BJ (cell line): Measurements from ENCODE around the gene HSPG2. TPM values are rescaled to one million over a fixed set of nuclear protein-coding genes. Genes with fewer than 3 reads are reported as not detected.

Experiments
- CTCF ChIA-PET: fragments of 350-600 bp; formaldehyde crosslinking; extraction: SDS; loops from one replicate; lab custom pipeline; 2021; ENCODE audit warnings: antibody characterized with exemption, inconsistent platforms; lab: Yijun Ruan, JAX
- POLR2A ChIA-PET: fragments of 300-600 bp; sonication (Branson Sonifier 250); formaldehyde crosslinking; extraction: SDS; loops from one replicate; lab custom pipeline; 2021; ENCODE audit warnings: antibody characterized with exemption; lab: Charles Lee
- DNase-seq: peaks from one replicate; pipeline ENCODE4 v3.0.0-alpha.2; 2011; ENCODE audit warnings: low read depth
- H3K27me3 ChIP-seq: 2 replicates; pipeline ENCODE4 v1.6.0; 2011; ENCODE audit warnings: low read length; ENCODE audit not compliant: control insufficient read depth, insufficient read depth
- H3K36me3 ChIP-seq: 2 replicates; pipeline ENCODE4 v1.5.1; 2011; ENCODE audit warnings: low read length; ENCODE audit not compliant: control insufficient read depth, insufficient read depth
- H3K4me3 ChIP-seq: 2 replicates; pipeline ENCODE4 v1.5.1; 2011; ENCODE audit warnings: low read depth, mild to moderate bottlenecking, control low read depth, low read length
- CTCF ChIP-seq: IDR thresholded peaks from 2 replicates; pipeline ENCODE4 v1.5.1; 2011; ENCODE audit warnings: low read depth, mild to moderate bottlenecking, control low read depth, inconsistent platforms, low read length, moderate library complexity; ENCODE audit not compliant: insufficient read depth
- polyA plus RNA-seq: library from polyadenylated mRNA; depleted of rRNA; stranded (reverse); fragments of >200 nt; gene quantifications from 2 replicates; pipeline ENCODE4 v1.2.3, GENCODE V29; 2011

HSPG2 gene
- polyA plus RNA-seq, 1 experiment: 45.1 TPM

DNA sequence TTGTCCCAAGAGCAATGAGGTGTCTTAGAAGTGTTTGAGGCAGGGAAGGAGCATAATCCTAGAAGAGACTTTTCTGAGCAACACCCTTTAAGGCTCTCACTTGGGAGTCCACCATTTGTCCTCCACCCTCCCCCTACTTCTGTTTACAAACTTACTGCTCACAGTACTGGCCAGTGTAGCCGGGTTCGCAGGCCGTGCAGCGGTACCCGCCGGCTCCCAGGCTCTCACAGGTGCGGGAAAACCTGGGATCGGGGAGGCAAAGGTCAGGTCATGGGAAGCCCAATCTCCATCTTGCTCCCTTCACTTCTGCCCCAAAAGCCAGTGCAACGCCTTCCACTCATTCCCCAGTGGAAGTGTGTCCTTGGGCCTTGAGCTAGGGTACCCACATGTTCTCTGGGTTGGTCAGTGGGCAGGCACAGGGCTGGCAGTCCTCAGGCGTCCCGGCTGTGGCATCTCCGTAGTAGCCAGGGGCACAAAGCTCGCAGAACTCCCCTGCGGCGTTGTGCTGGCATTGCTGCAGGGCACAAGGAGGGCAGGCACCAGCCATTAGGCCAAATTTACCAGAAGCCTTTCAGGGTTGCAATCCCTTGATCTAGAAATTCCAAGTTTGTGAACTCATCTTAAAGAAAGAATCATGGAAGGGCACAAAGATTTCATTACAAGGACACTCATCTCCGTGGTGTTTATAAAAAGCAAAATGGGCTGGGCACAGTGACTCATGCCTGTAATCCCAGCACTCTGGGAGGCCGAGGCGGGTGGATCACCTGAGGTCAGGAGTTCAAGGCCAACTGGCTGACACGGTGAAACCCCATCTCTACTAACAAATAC, 75.3 kb downstream of the HSPG2 start:
- CTCF ChIA-PET: interaction anchor here (0.9 to 1.2 kb wide), 3 partner anchors 9 to 103 kb away, joined by 3 to 5 read pairs (median 3); no protein-coding TSS in a partner anchor
- DNase-seq: no peak
- POLR2A ChIA-PET: no interaction called here
- Histone ChIP-seq H3K27me3 (no peaks in the 10 kb centered on the region), H3K4me3 (no peak overlapping the region), H3K36me3 (peaks cover 48% of the 10 kb centered on the region)
- no peak for TF ChIP-seq CTCF

- CTCF ChIA-PET: no interaction called here
- no peak for TF ChIP-seq CTCF
- POLR2A ChIA-PET: no interaction called here
- Histone ChIP-seq H3K36me3 (peaks cover 52% of the 10 kb centered on the region), H3K27me3 (no peaks in the 10 kb centered on the region), H3K4me3 (no peak overlapping the region)
- DNase-seq: no peak
These were observed 76.1 kb downstream of the HSPG2 start for GRCh38 chr1:21860971-21861370.

DNA sequence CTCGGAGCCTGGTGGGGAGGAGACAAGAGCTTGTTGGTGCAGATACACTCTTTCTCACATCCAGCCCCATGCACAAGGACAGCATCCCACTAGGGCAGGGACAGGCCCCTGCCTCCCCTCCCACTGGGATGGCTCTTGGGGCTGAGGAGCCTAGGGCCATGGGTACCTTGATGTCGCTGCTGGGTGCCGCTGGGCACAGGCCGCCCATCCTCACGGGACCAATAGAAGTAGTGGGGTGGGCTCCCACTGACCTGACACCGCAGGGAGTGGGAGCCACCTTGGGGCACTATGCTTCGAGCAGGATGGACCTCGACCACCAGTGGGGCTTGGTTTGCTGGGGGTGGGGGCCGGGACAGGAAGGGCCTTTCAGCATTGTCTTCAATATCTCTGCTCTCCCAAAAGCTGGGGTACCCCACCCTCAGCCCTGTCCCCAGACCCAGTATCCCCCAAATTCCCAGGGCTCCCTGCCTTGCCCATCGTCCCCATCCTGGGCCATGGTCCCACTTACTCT, 77.4 kb downstream of the HSPG2 start:
- H3K4me3 ChIP-seq: no peak overlapping the region
- DNase-seq: no peak
- H3K36me3 ChIP-seq: peaks cover 54% of the 10 kb centered on the region
- ChIA-PET CTCF (interaction anchor here (1.3 kb wide), 1 partner anchor 9 kb away, joined by 5 read pairs; no protein-coding TSS in a partner anchor), POLR2A (no interaction called here)
- H3K27me3 ChIP-seq: no peaks in the 10 kb centered on the region
- no peak for TF ChIP-seq CTCF

DNA sequence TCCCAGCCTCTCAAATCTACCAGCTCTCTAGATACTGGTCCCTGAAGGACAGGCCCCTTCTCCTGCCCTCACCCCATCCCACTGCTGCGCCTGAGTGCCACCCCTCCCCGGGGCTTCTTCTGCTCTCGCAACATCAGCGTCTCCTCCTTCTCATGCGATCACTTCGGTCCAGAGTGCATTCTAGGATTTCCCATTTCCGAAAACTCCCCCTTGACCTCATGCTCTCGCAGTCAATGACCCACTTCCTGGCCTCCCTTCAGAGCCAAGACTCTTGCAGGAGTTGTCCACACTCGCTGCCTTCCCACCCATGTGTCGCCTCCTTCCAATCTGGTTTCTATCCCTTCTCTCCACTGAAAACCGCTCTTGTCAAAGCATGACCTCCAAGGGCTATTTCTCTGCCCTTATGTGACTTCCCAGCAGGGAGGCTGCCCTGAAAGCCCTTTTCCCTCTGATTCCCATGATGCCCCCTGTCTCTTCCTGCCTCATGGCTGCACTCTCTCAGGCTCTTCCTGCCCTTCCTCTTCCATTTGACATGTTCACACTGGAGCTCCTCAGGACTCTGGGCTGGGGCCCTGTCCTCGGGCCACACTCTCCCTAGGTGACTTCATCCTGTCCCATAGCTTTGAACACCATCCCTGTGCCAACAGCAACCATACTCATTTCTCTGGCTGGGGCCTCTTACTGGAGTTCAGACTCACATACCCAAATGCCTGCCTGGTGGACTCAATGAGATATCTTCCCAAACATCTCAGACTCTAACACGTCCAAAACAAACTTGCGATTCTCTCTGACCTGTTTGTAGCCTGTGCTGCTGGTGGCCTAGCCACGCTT, 79.1 kb downstream of the HSPG2 start:
- H3K36me3 ChIP-seq: peaks cover 58% of the 10 kb centered on the region
- no peak for TF ChIP-seq CTCF

More for the DNA sequence above, 79.1 kb downstream of the HSPG2 start:
- Histone ChIP-seq H3K4me3 (no peak overlapping the region), H3K27me3 (no peaks in the 10 kb centered on the region)
- ChIA-PET CTCF (interaction anchor here (0.6 to 1.3 kb wide), 3 partner anchors 9 to 108 kb away, joined by 3 to 5 read pairs (median 4); no protein-coding TSS in a partner anchor), POLR2A (no interaction called here)
- no peak for DNase-seq
